ENCODE data around the gene COL5A2.
A peak's percentile ranks its signal among the peaks of the same experiment; 100 is the strongest.

DNA sequence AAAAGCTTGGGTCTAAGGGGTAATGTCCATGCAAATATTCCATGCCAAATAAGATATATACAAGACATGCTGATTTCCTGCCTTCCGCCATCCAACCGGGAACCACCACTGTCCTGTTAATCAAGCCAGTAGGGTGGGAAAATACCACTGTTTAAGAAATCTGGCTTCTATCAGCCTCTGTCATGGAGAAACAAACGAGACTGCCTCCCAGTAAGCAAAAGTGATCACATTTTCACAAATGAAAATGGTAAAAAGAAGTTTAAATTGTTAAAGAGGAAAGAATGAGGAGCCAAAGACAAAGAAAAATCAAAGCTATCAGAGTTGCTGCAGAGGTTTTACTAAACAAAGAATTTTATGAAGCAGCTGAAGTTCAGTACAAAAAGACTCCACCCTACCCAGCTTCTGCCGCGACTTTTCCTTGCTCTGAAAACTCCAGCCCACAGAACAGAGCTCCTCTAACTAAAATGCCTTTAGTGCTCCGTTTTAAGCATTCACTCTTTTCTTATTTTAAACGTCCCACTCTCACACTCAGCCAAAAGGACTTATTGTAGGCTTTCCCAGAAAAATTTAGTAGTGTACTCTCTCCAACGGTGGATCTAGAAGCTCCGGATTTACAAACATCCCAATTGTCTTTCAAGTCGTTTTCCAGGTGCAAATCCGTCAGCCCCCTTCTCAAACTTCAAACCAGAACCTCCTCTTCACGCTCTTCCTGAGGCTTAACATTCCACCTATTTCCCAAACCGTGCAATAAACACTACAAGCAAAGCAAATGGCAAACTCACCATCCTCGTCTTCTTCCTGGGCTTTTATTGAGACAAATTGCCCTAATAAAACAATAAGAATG lies 613 bp downstream of the COL5A2 start:
- TF ChIP-seq, protein P1, sequence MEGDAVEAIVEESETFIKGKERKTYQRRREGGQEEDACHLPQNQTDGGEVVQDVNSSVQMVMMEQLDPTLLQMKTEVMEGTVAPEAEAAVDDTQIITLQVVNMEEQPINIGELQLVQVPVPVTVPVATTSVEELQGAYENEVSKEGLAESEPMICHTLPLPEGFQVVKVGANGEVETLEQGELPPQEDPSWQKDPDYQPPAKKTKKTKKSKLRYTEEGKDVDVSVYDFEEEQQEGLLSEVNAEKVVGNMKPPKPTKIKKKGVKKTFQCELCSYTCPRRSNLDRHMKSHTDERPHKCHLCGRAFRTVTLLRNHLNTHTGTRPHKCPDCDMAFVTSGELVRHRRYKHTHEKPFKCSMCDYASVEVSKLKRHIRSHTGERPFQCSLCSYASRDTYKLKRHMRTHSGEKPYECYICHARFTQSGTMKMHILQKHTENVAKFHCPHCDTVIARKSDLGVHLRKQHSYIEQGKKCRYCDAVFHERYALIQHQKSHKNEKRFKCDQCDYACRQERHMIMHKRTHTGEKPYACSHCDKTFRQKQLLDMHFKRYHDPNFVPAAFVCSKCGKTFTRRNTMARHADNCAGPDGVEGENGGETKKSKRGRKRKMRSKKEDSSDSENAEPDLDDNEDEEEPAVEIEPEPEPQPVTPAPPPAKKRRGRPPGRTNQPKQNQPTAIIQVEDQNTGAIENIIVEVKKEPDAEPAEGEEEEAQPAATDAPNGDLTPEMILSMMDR (IDR thresholded peaks at IDR 0.05), result no peak
- TF ChIP-seq POLR2A (IDR thresholded peaks at IDR 0.05), result no peak
- peak in 1 of 2 donors; percentile 19 for TF ChIP-seq EP300 (IDR thresholded peaks at IDR 0.05)
